WTC11 (cell line): ENCODE measurements around the gene PES1.

Source experiments
- CREB1 ChIP-seq: sonication (generic); formaldehyde crosslinking; IDR thresholded peaks from 2 replicates; pipeline ENCODE4 v1.8.0; 2023; ENCODE audit warnings: mild to moderate bottlenecking, missing genetic modification reagents
- TF ChIP-seq, protein P1 (sequence below): sonication (generic); formaldehyde crosslinking; IDR thresholded peaks from 2 replicates; pipeline ENCODE4 v1.8.0; 2022; ENCODE audit warnings: mild to moderate bottlenecking, missing genetic modification reagents

DNA sequence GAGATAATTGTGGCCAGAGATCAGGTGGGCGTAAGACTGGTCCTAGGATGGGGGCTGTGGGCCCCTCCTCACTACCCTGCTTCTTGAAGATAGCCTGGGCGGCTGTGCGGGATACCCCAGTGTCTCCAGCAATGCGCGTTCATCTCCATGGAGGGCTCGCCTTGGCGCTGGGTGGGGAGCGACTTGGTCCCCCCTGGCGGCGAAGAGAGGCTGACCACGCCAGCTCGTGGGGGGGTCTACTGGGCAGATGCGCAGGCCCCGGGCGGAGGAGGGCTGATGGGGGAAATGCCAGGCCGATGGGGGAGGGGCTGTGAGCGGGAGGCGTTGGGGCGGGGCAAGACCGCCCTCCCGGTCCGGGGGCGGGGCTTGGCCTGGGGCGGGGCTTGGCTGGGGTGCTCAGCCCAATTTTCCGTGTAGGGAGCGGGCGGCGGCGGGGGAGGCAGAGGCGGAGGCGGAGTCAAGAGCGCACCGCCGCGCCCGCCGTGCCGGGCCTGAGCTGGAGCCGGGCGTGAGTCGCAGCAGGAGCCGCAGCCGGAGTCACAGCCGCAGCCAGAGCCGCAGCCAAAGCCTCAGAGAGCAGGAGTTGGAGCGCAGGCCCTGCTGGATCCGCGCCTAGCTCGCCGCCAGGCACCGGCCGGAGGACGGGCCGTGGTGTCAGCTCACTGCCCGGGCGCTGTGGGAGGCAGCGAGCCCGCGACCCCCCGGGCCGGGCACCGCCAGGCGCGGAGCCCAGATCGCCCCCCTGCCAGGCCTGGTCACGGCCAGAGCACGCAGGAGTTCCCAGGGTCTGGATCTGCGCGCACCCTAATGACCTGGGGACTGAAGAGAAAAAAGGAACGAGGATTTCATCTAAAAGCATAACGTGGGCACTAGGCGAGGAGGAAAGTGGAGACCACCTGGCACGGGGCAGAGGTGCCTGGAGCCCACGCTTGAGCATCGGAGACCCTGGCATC lies 43.8 kb upstream of the PES1 start, which contains the start of gene SLC35E4:
- TF ChIP-seq, protein P1, sequence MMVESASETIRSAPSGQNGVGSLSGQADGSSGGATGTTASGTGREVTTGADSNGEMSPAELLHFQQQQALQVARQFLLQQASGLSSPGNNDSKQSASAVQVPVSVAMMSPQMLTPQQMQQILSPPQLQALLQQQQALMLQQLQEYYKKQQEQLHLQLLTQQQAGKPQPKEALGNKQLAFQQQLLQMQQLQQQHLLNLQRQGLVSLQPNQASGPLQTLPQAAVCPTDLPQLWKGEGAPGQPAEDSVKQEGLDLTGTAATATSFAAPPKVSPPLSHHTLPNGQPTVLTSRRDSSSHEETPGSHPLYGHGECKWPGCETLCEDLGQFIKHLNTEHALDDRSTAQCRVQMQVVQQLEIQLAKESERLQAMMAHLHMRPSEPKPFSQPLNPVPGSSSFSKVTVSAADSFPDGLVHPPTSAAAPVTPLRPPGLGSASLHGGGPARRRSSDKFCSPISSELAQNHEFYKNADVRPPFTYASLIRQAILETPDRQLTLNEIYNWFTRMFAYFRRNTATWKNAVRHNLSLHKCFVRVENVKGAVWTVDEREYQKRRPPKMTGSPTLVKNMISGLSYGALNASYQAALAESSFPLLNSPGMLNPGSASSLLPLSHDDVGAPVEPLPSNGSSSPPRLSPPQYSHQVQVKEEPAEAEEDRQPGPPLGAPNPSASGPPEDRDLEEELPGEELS (CRISPR knock-in tag) = no peak
- no peak for TF ChIP-seq CREB1 (CRISPR knock-in tag)
